ENCODE measurements around the gene TMTC1. TPM values are rescaled to one million over a fixed set of nuclear protein-coding genes. Genes with fewer than 3 reads are reported as not detected.

The TMTC1 gene
- total and polyA plus RNA-seq, 2 experiments from 2014 or later, result 4.8 to 24.3 TPM

DNA sequence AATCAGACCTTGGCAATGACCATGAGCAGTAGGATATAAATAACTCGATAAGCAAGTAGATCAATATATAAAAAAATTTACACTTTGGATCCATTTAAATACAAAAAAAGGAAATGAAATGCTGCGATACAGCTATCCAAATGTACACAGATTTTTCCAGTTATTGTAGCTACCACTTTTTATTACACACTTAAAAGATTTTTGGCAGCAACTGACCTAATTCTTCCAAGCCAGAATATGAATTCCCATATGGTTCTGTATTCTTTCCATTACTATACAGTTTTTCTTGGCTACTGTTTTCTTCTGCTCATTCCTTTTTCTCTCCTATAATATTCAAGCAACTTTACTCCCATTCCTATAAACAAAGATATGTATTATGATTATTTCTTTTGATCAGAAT lies 52.2 kb downstream of the TMTC1 start:
- Histone ChIP-seq H3K4me2 (no peak overlapping the region), H3K79me2 (replicated peaks; ENCODE audit: insufficient read depth) (no peaks in the 10 kb centered on the region), H2AFZ (no peak overlapping the region), H3F3A (replicated peaks; ENCODE audit: low read depth) (no peaks in the 10 kb centered on the region), H3K27ac (ENCODE audit: low read depth) (no peak overlapping the region), H3K9me2 (ENCODE audit: insufficient read depth) (no peaks in the 10 kb centered on the region), H3K27me3 (ENCODE audit: insufficient read depth) (no peaks in the 10 kb centered on the region), H3K4me3 (no peak overlapping the region), H3K36me3 (ENCODE audit: insufficient read depth) (no peaks in the 10 kb centered on the region), H4K20me1 (replicated peaks; ENCODE audit: insufficient read depth) (peaks cover 6% of the 10 kb centered on the region; the same call in 1 of the 2 replicates), H3K4me1 (ENCODE audit: insufficient read depth) (no peaks in the 10 kb centered on the region)
- Mint-ChIP-seq H3K36me3 (ENCODE audit: low read depth) (peaks cover 25% of the 10 kb centered on the region), H3K4me1 (peaks cover 12% of the 10 kb centered on the region), H3K27ac (no peak overlapping the region), H3K27me3 (ENCODE audit: insufficient read depth, low read depth, poor library complexity) (peaks cover 5% of the 10 kb centered on the region), H3K9me3 (no peaks in the 10 kb centered on the region), H3K4me3 (no peak overlapping the region)
- ATAC-seq, result no peak
- TF ChIP-seq, protein P1, sequence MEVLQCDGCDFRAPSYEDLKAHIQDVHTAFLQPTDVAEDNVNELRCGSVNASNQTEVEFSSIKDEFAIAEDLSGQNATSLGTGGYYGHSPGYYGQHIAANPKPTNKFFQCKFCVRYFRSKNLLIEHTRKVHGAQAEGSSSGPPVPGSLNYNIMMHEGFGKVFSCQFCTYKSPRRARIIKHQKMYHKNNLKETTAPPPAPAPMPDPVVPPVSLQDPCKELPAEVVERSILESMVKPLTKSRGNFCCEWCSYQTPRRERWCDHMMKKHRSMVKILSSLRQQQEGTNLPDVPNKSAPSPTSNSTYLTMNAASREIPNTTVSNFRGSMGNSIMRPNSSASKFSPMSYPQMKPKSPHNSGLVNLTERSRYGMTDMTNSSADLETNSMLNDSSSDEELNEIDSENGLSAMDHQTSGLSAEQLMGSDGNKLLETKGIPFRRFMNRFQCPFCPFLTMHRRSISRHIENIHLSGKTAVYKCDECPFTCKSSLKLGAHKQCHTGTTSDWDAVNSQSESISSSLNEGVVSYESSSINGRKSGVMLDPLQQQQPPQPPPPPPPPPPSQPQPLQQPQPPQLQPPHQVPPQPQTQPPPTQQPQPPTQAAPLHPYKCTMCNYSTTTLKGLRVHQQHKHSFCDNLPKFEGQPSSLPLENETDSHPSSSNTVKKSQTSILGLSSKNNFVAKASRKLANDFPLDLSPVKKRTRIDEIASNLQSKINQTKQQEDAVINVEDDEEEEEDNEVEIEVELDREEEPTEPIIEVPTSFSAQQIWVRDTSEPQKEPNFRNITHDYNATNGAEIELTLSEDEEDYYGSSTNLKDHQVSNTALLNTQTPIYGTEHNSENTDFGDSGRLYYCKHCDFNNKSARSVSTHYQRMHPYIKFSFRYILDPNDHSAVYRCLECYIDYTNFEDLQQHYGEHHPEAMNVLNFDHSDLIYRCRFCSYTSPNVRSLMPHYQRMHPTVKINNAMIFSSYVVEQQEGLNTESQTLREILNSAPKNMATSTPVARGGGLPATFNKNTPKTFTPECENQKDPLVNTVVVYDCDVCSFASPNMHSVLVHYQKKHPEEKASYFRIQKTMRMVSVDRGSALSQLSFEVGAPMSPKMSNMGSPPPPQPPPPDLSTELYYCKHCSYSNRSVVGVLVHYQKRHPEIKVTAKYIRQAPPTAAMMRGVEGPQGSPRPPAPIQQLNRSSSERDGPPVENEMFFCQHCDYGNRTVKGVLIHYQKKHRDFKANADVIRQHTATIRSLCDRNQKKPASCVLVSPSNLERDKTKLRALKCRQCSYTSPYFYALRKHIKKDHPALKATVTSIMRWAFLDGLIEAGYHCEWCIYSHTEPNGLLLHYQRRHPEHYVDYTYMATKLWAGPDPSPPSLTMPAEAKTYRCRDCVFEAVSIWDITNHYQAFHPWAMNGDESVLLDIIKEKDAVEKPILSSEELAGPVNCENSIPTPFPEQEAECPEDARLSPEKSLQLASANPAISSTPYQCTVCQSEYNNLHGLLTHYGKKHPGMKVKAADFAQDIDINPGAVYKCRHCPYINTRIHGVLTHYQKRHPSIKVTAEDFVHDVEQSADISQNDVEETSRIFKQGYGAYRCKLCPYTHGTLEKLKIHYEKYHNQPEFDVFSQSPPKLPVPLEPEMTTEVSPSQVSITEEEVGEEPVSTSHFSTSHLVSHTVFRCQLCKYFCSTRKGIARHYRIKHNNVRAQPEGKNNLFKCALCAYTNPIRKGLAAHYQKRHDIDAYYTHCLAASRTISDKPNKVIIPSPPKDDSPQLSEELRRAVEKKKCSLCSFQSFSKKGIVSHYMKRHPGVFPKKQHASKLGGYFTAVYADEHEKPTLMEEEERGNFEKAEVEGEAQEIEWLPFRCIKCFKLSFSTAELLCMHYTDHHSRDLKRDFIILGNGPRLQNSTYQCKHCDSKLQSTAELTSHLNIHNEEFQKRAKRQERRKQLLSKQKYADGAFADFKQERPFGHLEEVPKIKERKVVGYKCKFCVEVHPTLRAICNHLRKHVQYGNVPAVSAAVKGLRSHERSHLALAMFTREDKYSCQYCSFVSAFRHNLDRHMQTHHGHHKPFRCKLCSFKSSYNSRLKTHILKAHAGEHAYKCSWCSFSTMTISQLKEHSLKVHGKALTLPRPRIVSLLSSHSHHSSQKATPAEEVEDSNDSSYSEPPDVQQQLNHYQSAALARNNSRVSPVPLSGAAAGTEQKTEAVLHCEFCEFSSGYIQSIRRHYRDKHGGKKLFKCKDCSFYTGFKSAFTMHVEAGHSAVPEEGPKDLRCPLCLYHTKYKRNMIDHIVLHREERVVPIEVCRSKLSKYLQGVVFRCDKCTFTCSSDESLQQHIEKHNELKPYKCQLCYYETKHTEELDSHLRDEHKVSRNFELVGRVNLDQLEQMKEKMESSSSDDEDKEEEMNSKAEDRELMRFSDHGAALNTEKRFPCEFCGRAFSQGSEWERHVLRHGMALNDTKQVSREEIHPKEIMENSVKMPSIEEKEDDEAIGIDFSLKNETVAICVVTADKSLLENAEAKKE (CRISPR knock-in tag; IDR thresholded peaks at IDR 0.05), result no peak
- TF ChIP-seq, protein P2, sequence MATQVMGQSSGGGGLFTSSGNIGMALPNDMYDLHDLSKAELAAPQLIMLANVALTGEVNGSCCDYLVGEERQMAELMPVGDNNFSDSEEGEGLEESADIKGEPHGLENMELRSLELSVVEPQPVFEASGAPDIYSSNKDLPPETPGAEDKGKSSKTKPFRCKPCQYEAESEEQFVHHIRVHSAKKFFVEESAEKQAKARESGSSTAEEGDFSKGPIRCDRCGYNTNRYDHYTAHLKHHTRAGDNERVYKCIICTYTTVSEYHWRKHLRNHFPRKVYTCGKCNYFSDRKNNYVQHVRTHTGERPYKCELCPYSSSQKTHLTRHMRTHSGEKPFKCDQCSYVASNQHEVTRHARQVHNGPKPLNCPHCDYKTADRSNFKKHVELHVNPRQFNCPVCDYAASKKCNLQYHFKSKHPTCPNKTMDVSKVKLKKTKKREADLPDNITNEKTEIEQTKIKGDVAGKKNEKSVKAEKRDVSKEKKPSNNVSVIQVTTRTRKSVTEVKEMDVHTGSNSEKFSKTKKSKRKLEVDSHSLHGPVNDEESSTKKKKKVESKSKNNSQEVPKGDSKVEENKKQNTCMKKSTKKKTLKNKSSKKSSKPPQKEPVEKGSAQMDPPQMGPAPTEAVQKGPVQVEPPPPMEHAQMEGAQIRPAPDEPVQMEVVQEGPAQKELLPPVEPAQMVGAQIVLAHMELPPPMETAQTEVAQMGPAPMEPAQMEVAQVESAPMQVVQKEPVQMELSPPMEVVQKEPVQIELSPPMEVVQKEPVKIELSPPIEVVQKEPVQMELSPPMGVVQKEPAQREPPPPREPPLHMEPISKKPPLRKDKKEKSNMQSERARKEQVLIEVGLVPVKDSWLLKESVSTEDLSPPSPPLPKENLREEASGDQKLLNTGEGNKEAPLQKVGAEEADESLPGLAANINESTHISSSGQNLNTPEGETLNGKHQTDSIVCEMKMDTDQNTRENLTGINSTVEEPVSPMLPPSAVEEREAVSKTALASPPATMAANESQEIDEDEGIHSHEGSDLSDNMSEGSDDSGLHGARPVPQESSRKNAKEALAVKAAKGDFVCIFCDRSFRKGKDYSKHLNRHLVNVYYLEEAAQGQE (IDR thresholded peaks at IDR 0.05; ENCODE audit: unreplicated experiment), result no peak
- TF ChIP-seq EZH2 (IDR thresholded peaks at IDR 0.05; ENCODE audit: low read depth, unreplicated experiment), result no peak
- no peak for TF ChIP-seq POLR2AphosphoS5 (IDR thresholded peaks at IDR 0.05; ENCODE audit: low read depth)
- TF ChIP-seq NANOG (IDR thresholded peaks at IDR 0.05; ENCODE audit: borderline replicate concordance), result no peak
- TF ChIP-seq JUNB (IDR thresholded peaks at IDR 0.05; ENCODE audit: unreplicated experiment), result no peak
- TF ChIP-seq CREB1 (CRISPR knock-in tag; IDR thresholded peaks at IDR 0.05; ENCODE audit: low read depth), result no peak
- no peak for TF ChIP-seq EZH2phosphoT487 (IDR thresholded peaks at IDR 0.05; ENCODE audit: unreplicated experiment)
- TF ChIP-seq ZNF331 (CRISPR knock-in tag; IDR thresholded peaks at IDR 0.05; ENCODE audit: low read depth), result no peak
- TF ChIP-seq, protein P3, sequence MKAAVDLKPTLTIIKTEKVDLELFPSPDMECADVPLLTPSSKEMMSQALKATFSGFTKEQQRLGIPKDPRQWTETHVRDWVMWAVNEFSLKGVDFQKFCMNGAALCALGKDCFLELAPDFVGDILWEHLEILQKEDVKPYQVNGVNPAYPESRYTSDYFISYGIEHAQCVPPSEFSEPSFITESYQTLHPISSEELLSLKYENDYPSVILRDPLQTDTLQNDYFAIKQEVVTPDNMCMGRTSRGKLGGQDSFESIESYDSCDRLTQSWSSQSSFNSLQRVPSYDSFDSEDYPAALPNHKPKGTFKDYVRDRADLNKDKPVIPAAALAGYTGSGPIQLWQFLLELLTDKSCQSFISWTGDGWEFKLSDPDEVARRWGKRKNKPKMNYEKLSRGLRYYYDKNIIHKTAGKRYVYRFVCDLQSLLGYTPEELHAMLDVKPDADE (IDR thresholded peaks at IDR 0.05), result no peak
- no peak for TF ChIP-seq STAT1 (IDR thresholded peaks at IDR 0.05; ENCODE audit: unreplicated experiment)
- no peak for TF ChIP-seq ZNF114 (CRISPR knock-in tag; IDR thresholded peaks at IDR 0.05)
- TF ChIP-seq, protein P4, sequence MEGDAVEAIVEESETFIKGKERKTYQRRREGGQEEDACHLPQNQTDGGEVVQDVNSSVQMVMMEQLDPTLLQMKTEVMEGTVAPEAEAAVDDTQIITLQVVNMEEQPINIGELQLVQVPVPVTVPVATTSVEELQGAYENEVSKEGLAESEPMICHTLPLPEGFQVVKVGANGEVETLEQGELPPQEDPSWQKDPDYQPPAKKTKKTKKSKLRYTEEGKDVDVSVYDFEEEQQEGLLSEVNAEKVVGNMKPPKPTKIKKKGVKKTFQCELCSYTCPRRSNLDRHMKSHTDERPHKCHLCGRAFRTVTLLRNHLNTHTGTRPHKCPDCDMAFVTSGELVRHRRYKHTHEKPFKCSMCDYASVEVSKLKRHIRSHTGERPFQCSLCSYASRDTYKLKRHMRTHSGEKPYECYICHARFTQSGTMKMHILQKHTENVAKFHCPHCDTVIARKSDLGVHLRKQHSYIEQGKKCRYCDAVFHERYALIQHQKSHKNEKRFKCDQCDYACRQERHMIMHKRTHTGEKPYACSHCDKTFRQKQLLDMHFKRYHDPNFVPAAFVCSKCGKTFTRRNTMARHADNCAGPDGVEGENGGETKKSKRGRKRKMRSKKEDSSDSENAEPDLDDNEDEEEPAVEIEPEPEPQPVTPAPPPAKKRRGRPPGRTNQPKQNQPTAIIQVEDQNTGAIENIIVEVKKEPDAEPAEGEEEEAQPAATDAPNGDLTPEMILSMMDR (conservative IDR thresholded peaks at IDR 0.05; ENCODE audit: low read depth in 2 of 2), result no peak
- DNase-seq (ENCODE audit: low spot score), result no peak
